IgD-negative memory B cell (primary cell): Measurements from ENCODE around the gene ADGRB3. TPM values are rescaled to one million over a fixed set of nuclear protein-coding genes. Genes with fewer than 3 reads are reported as not detected.
"Not testable (repeated sequence)": the region's sequence is repeated elsewhere in the genome, so short reads cannot be mapped to it uniquely, and the experiment has no call there.

Source experiments
- H3K27ac Mint-ChIP-seq, 3 donors: one replicate each; pipeline ENCODE4 v1.8.0; 2020 to 2022; ENCODE audit warnings: mild to moderate bottlenecking in 3 of 3, mixed read lengths in 3 of 3, moderate library complexity in 1 of 3
- H3K27me3 Mint-ChIP-seq: one replicate; pipeline ENCODE4 v1.8.0; 2021; ENCODE audit warnings: mixed read lengths
- H3K36me3 Mint-ChIP-seq: one replicate; pipeline ENCODE4 v1.8.0; 2020; ENCODE audit warnings: mild to moderate bottlenecking, mixed read lengths
- H3K4me1 Mint-ChIP-seq, 3 donors: one replicate each; pipeline ENCODE4 v1.8.0; 2020 to 2022; ENCODE audit warnings: mixed read lengths in 3 of 3, mild to moderate bottlenecking in 1 of 3
- H3K4me3 Mint-ChIP-seq, 4 donors: one replicate each; pipeline ENCODE4 v1.8.0; 2020 to 2022; ENCODE audit warnings: mild to moderate bottlenecking in 4 of 4, mixed read lengths in 4 of 4, moderate library complexity in 3 of 4
- H3K9me3 Mint-ChIP-seq, 3 donors: one replicate each; pipeline ENCODE4 v1.8.0; 2020 to 2021; ENCODE audit warnings: mixed read lengths in 3 of 3, mild to moderate bottlenecking in 1 of 3
- polyA plus RNA-seq: library from polyadenylated mRNA; unstranded; fragments of 300-500 nt; fragmentation: Illumina TruSeq; gene quantifications from one replicate; pipeline ENCODE4 v1.2.3, GENCODE V29; 2021

The ADGRB3 gene
- polyA plus RNA-seq, 1 donor from 2014 or later: not detected

DNA sequence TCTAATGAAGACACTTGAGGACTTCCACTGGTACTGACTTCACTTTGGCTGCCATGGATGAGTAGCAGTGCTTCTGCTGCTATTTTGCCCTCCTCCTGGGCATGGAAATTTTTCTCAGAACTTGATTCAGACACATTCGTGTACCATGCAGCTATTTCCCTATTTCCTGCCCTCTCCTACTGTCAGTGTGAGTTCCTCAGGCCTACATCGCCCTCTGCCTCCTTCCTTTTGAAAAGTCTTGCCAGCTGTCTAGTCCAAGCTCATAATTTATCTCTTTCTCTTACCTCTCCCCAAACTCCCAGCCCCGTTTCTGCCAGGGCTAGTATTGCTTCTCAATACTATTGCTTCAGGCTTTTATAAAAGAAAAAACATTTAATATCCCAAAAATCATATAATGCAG lies 470.2 kb downstream of the ADGRB3 start:
- no peak overlapping the region for H3K27ac Mint-ChIP-seq
- no peaks in the 10 kb centered on the region for H3K27me3 Mint-ChIP-seq
- no peak overlapping the region for H3K4me3 Mint-ChIP-seq

GRCh38 chr6:69106511-69106910 lies 471.4 kb downstream of the ADGRB3 start:
- Mint-ChIP-seq H3K9me3 (peaks cover 0 to 5% (median 0%) of the 10 kb centered on the region in 3 donors), H3K4me1 (no peaks in the 10 kb centered on the region), H3K4me3 (no peak overlapping the region), H3K36me3 (no peaks in the 10 kb centered on the region), H3K27me3 (no peaks in the 10 kb centered on the region), H3K27ac (no peak overlapping the region)

More for the DNA sequence above, 470.2 kb downstream of the ADGRB3 start:
- Mint-ChIP-seq H3K4me1 (no peaks in the 10 kb centered on the region), H3K36me3 (no peaks in the 10 kb centered on the region), H3K9me3 (peaks cover 0 to 5% (median 0%) of the 10 kb centered on the region in 3 donors)

DNA sequence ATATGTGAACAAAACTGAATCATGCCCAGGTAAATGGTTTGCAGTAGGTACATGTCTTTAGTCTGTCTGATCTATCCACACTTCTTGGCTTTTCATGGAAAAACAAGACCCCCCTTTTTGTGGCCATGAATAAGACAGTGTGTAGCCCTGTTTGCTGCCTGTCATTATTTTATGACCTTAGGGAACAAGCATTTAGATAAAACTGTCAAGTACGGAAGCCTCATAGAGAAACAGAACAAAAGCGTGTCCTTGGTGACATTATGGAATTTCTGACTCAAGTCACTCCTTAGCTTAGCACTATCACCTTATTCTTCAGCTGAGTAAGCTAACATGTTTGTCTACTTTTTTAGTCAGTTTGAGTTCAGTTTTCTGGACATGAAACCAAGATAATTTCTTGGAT lies 476.2 kb downstream of the ADGRB3 start:
- Mint-ChIP-seq H3K4me3 (no peak overlapping the region), H3K27me3 (no peaks in the 10 kb centered on the region), H3K9me3 (peaks cover 0 to 4% (median 2%) of the 10 kb centered on the region in 3 donors), H3K27ac (no peak overlapping the region), H3K4me1 (no peaks in the 10 kb centered on the region), H3K36me3 (no peaks in the 10 kb centered on the region)

DNA sequence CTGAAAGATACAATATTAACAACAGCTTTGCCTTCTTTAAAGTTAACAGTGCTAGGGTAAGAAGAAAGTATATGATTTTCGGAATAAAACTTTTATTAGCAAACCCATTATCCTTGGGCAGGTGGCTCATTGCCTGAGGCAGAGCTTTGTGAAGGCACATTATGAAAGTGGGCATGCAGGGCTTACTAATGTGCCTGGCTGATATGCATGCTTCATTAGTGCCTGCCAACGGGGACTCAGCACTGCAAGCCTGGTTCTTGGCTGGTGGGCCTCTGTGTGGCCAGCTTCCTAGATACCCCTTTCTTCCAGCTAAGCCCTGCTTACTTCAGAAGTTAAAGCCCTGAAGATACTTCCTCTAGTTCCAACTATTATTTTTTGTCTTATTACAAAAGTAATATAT lies 481.6 kb downstream of the ADGRB3 start:
- Mint-ChIP-seq H3K4me3 (no peak overlapping the region), H3K4me1 (no peaks in the 10 kb centered on the region), H3K36me3 (no peaks in the 10 kb centered on the region), H3K27me3 (no peaks in the 10 kb centered on the region), H3K9me3 (peaks cover 0 to 4% (median 4%) of the 10 kb centered on the region in 3 donors), H3K27ac (no peak overlapping the region)

GRCh38 chr6:69121461-69122406 lies 486.7 kb downstream of the ADGRB3 start:
- not testable (repeated sequence) for H3K36me3 Mint-ChIP-seq, H3K4me3 Mint-ChIP-seq, H3K9me3 Mint-ChIP-seq, H3K27ac Mint-ChIP-seq, H3K4me1 Mint-ChIP-seq, H3K27me3 Mint-ChIP-seq

GRCh38 chr6:69122407-69122773 lies 487.3 kb downstream of the ADGRB3 start:
- Mint-ChIP-seq H3K36me3 (no peaks in the 10 kb centered on the region), H3K27me3 (no peaks in the 10 kb centered on the region), H3K27ac (no peak overlapping the region), H3K4me3 (no peak overlapping the region), H3K4me1 (no peaks in the 10 kb centered on the region), H3K9me3 (peaks cover 0 to 2% (median 0%) of the 10 kb centered on the region in 3 donors)

GRCh38 chr6:69128411-69128810 lies 493.3 kb downstream of the ADGRB3 start:
- Mint-ChIP-seq H3K36me3 (no peaks in the 10 kb centered on the region), H3K9me3 (peaks cover 0 to 1% (median 0%) of the 10 kb centered on the region in 3 donors), H3K4me1 (no peaks in the 10 kb centered on the region)

DNA sequence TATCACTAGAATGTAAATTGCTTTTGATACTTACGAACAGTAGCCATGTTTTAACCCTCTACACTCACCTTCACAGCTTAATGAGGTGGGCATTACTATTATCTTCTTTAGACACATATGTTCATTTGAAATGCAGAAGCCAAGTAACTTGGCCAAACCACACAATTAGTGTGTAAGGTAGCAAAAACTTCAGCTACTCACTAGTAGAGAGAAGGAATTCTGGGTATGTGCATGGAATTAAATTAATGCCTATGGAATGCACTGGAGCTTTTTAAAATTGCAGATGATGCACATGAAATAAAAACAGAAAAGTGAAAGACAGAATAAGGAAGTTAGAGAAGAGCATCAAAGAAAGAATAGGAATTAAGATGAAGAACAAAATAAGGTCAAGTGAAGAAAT lies 494.0 kb downstream of the ADGRB3 start:
- Mint-ChIP-seq H3K27me3 (no peaks in the 10 kb centered on the region), H3K4me3 (no peak overlapping the region), H3K4me1 (no peaks in the 10 kb centered on the region), H3K36me3 (no peaks in the 10 kb centered on the region), H3K9me3 (peaks cover 0 to 2% (median 2%) of the 10 kb centered on the region in 3 donors), H3K27ac (no peak overlapping the region)

More at GRCh38 chr6:69128411-69128810, 493.3 kb downstream of the ADGRB3 start:
- Mint-ChIP-seq H3K4me3 (no peak overlapping the region), H3K27ac (no peak overlapping the region), H3K27me3 (no peaks in the 10 kb centered on the region)

- Mint-ChIP-seq H3K4me3 (no peak overlapping the region), H3K36me3 (no peaks in the 10 kb centered on the region), H3K9me3 (peaks cover 0 to 3% (median 2%) of the 10 kb centered on the region in 3 donors), H3K4me1 (no peaks in the 10 kb centered on the region), H3K27ac (no peak overlapping the region), H3K27me3 (no peaks in the 10 kb centered on the region)
These were observed 500.8 kb downstream of the ADGRB3 start for GRCh38 chr6:69135927-69136326.

DNA sequence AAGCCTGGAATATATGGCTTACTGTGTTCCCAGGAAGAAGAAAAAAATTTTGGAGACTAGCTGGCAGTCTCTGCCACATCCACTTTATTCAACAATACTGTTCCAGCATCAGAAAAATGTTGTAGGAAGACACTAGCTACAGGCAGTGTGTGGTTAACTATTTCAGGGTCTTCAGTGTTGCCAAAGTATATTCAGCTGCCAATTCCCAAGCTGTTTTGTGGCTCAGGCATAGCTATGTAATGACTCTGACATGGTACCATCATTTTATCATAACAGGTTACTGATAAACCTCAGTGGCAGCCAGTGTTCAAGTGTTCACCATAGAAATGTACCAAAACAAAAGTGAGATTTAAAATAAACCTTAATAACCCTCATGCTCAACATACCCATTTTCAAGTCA lies 503.1 kb downstream of the ADGRB3 start:
- Mint-ChIP-seq H3K27me3 (no peaks in the 10 kb centered on the region), H3K36me3 (no peaks in the 10 kb centered on the region), H3K4me3 (no peak overlapping the region), H3K4me1 (no peaks in the 10 kb centered on the region), H3K27ac (peak overlapping the region in 1 of 3 donors; percentile 10), H3K9me3 (peaks cover 0 to 2% (median 2%) of the 10 kb centered on the region in 3 donors)

GRCh38 chr6:69138893-69139494 lies 503.9 kb downstream of the ADGRB3 start:
- Mint-ChIP-seq H3K9me3 (peaks cover 0 to 2% (median 0%) of the 10 kb centered on the region in 3 donors), H3K27me3 (no peaks in the 10 kb centered on the region), H3K27ac (no peak overlapping the region), H3K4me3 (no peak overlapping the region), H3K4me1 (no peaks in the 10 kb centered on the region), H3K36me3 (no peaks in the 10 kb centered on the region)

GRCh38 chr6:69145062-69145461 lies 510.0 kb downstream of the ADGRB3 start:
- no peaks in the 10 kb centered on the region for H3K4me1 Mint-ChIP-seq
- H3K27ac Mint-ChIP-seq: no peak overlapping the region
- H3K9me3 Mint-ChIP-seq: no peaks in the 10 kb centered on the region
- no peak overlapping the region for H3K4me3 Mint-ChIP-seq
- H3K27me3 Mint-ChIP-seq: no peaks in the 10 kb centered on the region
- H3K36me3 Mint-ChIP-seq: no peaks in the 10 kb centered on the region

GRCh38 chr6:69146385-69146784 lies 511.3 kb downstream of the ADGRB3 start:
- Mint-ChIP-seq H3K4me3 (no peak overlapping the region), H3K9me3 (no peaks in the 10 kb centered on the region), H3K27ac (no peak overlapping the region), H3K36me3 (no peaks in the 10 kb centered on the region), H3K27me3 (peaks cover 1% of the 10 kb centered on the region), H3K4me1 (no peaks in the 10 kb centered on the region)

DNA sequence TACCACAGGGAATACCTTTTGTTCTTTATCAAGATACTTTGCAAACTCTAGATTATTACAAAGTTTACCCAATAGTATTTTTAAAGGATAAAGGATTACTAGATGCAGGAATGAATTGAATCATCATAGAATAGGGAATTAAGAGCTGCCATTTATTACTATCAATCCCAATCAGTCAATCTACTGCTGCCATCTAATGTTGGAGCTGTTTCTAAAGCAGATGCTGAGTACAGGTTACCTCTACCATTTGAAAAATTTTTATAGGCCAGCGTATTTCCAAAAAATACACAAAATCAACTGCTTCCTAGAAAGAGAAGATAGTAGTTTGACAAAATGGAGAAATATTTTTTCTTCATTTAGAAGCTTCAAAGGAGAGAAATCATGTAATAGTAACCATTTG lies 520.4 kb downstream of the ADGRB3 start:
- Mint-ChIP-seq H3K9me3 (no peaks in the 10 kb centered on the region), H3K4me1 (no peaks in the 10 kb centered on the region), H3K4me3 (no peak overlapping the region), H3K36me3 (no peaks in the 10 kb centered on the region), H3K27me3 (peaks cover 1% of the 10 kb centered on the region), H3K27ac (no peak overlapping the region)

DNA sequence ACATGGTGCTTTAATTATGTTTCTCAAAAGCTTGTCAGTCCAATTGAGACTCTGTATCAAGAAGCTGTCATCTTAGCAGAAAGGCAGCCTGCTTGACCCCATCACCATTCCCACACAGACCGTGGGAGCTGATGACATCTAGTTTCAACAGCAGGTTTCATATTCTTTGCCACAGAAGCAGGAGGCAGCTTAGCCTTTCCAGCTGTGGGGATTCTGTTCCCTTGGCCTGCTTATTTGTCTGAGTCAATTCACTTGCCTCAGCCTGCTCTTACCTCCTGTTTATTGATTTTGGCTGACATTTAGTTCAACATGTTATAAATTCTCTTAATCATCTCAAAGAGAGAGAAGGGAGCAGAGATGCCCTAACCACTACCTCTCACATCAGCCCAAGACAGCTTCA lies 527.7 kb downstream of the ADGRB3 start:
- Mint-ChIP-seq H3K27ac (no peak overlapping the region), H3K27me3 (no peaks in the 10 kb centered on the region), H3K4me3 (no peak overlapping the region), H3K4me1 (no peaks in the 10 kb centered on the region), H3K36me3 (no peaks in the 10 kb centered on the region), H3K9me3 (no peaks in the 10 kb centered on the region)
